Left lung (tissue), 10 donors: Measurements from ENCODE around the gene PRTFDC1. TPM values are rescaled to one million over a fixed set of nuclear protein-coding genes. Genes with fewer than 3 reads are reported as not detected.

ENCODE experiments used
- ATAC-seq: fragments of 200-7000 bp; cut with Tn5 transposase; one replicate; pipeline ENCODE4 v1.9.1; 2020; ENCODE audit warnings: moderate library complexity
- DNase-seq, 4 donors: peaks; one replicate each; pipeline ENCODE4 v3.0.0-alpha.2; 2013 to 2020
- H3K27ac ChIP-seq, 2 donors: fragments of 200-600 bp; sonication (generic) in 1 of 2; one replicate each; pipeline versions ENCODE4 v1.5.0 to v1.8.0; 2020 to 2021
- H3K27me3 ChIP-seq, 2 donors: fragments of 200-600 bp; sonication (generic) in 1 of 2; one replicate each; pipeline versions ENCODE4 v1.5.0 to v1.8.0; 2020 to 2021
- H3K36me3 ChIP-seq, 2 donors: fragments of 200-600 bp; sonication (generic) in 1 of 2; one replicate each; pipeline versions ENCODE4 v1.5.0 to v1.8.0; 2020 to 2021
- H3K4me1 ChIP-seq, 2 donors: fragments of 200-600 bp; one replicate each; pipeline ENCODE4 v1.8.0; 2021
- H3K4me3 ChIP-seq, 2 donors: fragments of 200-600 bp; sonication (generic) in 1 of 2; one replicate each; pipeline versions ENCODE4 v1.5.0 to v1.8.0; 2020 to 2021; ENCODE audit warnings: mild to moderate bottlenecking in 1 of 2
- H3K9me3 ChIP-seq, 2 donors: fragments of 200-600 bp; sonication (generic) in 1 of 2; one replicate each; pipeline versions ENCODE4 v1.5.0 to v1.8.0; 2020 to 2021
- intact Hi-C, 2 donors: fragments of 100-400 bp; cut with DNase I; formaldehyde crosslinking; loops; one replicate each; pipeline versions ENCODE4 v1.11.2 to v1.14.2; 2022
- polyA plus RNA-seq, 6 donors: library from polyadenylated mRNA; unstranded; fragments of 120-200 nt; gene quantifications; one replicate each; pipeline ENCODE4 v1.2.1, GENCODE V29; 2013; ENCODE audit not compliant: insufficient read length in 6 of 6
- total RNA-seq, 2 donors: library from RNA; stranded (reverse); fragmentation: NEBNext Ultra II Directional; extraction: Animal tissue kit (Norgen Biotek cat#: 25700); gene quantifications; one replicate each; pipeline ENCODE4 v1.2.1, GENCODE V29; 2021
- TF ChIP-seq, protein P1 (sequence below), 2 donors: fragments of 200-600 bp; sonication (generic) in 1 of 2; IDR thresholded peaks; one replicate each; pipeline versions ENCODE4 v1.5.0 to v1.8.0; 2021; ENCODE audit warnings: antibody characterized with exemption in 2 of 2
- donor health status: DM: no; HTN: yes; CAD: no.
- donor health status: DM: no; HTN: no; CAD: no.

Gene PRTFDC1
- total and polyA plus RNA-seq, 8 donors: 5.2 to 69.7 (median 49.5) TPM

DNA sequence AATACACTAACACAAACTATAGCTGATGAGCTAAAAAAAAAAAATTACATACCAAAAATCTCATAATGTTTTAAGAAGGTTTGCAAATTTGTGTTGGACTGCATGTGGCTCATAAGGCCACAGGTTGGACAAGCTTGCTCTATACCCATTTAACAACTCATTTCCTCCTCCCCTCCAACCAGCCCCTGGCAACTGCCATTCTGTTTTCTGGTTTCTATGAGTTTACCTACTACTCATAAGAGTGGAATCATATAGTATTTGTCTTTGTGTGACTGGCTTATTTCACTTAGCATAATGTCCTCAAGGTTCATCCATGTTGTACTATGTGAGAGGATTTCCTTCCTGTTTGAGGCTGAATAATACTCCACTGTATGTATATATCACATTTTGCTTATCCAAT is 128.3 kb downstream of the PRTFDC1 start:
- Histone ChIP-seq H3K27me3 (no peaks in the 10 kb centered on the region), H3K4me1 (no peaks in the 10 kb centered on the region), H3K27ac (no peak overlapping the region), H3K4me3 (no peak overlapping the region), H3K9me3 (no peaks in the 10 kb centered on the region), H3K36me3 (no peaks in the 10 kb centered on the region)
- DNase-seq (no peak), ATAC-seq (no peak)
- TF ChIP-seq, protein P1, sequence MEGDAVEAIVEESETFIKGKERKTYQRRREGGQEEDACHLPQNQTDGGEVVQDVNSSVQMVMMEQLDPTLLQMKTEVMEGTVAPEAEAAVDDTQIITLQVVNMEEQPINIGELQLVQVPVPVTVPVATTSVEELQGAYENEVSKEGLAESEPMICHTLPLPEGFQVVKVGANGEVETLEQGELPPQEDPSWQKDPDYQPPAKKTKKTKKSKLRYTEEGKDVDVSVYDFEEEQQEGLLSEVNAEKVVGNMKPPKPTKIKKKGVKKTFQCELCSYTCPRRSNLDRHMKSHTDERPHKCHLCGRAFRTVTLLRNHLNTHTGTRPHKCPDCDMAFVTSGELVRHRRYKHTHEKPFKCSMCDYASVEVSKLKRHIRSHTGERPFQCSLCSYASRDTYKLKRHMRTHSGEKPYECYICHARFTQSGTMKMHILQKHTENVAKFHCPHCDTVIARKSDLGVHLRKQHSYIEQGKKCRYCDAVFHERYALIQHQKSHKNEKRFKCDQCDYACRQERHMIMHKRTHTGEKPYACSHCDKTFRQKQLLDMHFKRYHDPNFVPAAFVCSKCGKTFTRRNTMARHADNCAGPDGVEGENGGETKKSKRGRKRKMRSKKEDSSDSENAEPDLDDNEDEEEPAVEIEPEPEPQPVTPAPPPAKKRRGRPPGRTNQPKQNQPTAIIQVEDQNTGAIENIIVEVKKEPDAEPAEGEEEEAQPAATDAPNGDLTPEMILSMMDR (IDR thresholded peaks at IDR 0.05): no peak
- intact Hi-C loops: no loop called here

- no peaks in the 10 kb centered on the region for H3K36me3 ChIP-seq
- H3K4me1 ChIP-seq: no peaks in the 10 kb centered on the region
- DNase-seq (no peak), ATAC-seq (no peak)
- TF ChIP-seq, protein P1 (IDR thresholded peaks at IDR 0.05): no peak
- H3K27ac ChIP-seq: no peak overlapping the region
- H3K27me3 ChIP-seq: no peaks in the 10 kb centered on the region
- no peak overlapping the region for H3K4me3 ChIP-seq
- no peaks in the 10 kb centered on the region for H3K9me3 ChIP-seq
- intact Hi-C loops: no loop called here
Observed at GRCh38 chr10:24822590-24822989, 129.8 kb downstream of the PRTFDC1 start.

GRCh38 chr10:24821986-24822385 is 130.4 kb downstream of the PRTFDC1 start:
- Histone ChIP-seq H3K4me3 (no peak overlapping the region), H3K27ac (no peak overlapping the region), H3K9me3 (no peaks in the 10 kb centered on the region), H3K36me3 (no peaks in the 10 kb centered on the region), H3K27me3 (no peaks in the 10 kb centered on the region), H3K4me1 (no peaks in the 10 kb centered on the region)
- ATAC-seq (no peak), DNase-seq (no peak)
- intact Hi-C loops: no loop called here
- TF ChIP-seq, protein P1 (IDR thresholded peaks at IDR 0.05): no peak

- intact Hi-C loops: no loop called here
- TF ChIP-seq, protein P1 (IDR thresholded peaks at IDR 0.05): no peak
- H3K4me3 ChIP-seq: no peak overlapping the region
Observed at GRCh38 chr10:24816868-24817396, 135.5 kb downstream of the PRTFDC1 start.

DNA sequence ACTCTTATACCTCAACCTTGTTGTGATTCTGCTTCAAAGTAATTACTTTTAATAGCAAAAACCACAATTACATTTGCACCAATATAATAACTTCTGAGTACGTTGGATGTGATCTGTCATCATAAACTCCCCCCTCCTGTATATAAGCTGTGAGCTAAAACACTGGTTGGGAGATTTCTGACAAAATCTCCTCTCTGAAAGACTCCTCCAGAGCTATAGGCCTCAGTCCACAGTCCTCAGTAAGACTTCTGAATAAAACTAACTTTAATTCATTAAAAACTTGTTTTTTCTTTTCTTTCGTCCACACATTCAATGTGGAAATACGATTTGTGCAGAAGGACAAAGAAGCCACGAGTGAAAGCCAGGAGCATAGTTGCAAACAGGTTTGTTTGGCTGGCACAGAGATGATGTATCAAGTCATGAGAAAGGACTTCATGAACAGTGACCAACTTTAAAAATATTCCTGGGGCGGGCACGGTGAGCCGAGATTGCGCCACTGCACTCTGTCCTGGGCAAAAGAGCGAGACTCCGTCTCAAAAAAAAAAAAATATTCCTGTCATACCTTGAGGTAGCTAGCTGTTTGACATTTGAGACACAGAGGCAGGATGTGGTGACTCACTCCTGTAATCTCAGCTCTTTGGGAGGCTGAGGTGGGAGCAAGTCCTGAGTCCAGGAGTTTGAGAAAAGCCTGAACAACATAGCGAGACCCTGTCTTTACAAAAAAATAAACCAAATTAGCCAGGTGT is 137.7 kb downstream of the PRTFDC1 start:
- H3K9me3 ChIP-seq: no peaks in the 10 kb centered on the region
- no peak for ATAC-seq
- H3K27me3 ChIP-seq: no peaks in the 10 kb centered on the region
- TF ChIP-seq, protein P1 (IDR thresholded peaks at IDR 0.05): no peak
- H3K36me3 ChIP-seq: no peaks in the 10 kb centered on the region
- no peak overlapping the region for H3K4me3 ChIP-seq
- intact Hi-C loops: no loop called here
- DNase-seq: no peak
- no peak overlapping the region for H3K27ac ChIP-seq
- H3K4me1 ChIP-seq: no peaks in the 10 kb centered on the region

More at GRCh38 chr10:24816868-24817396, 135.5 kb downstream of the PRTFDC1 start:
- DNase-seq (no peak), ATAC-seq (no peak)
- Histone ChIP-seq H3K36me3 (no peaks in the 10 kb centered on the region), H3K27me3 (no peaks in the 10 kb centered on the region), H3K4me1 (no peaks in the 10 kb centered on the region), H3K27ac (no peak overlapping the region), H3K9me3 (no peaks in the 10 kb centered on the region)
